Epithelial cell of esophagus (primary cell): Measurements from ENCODE around the gene SLC9A5.

Source experiments
- DNase-seq: peaks from one replicate; pipeline ENCODE4 v3.0.0; 2010; ENCODE audit warnings: low read depth
- H3K4me3 ChIP-seq: 2 replicates; pipeline ENCODE4 v1.5.1; 2011; ENCODE audit warnings: mild to moderate bottlenecking, low read length, control low read depth
- CTCF ChIP-seq: IDR thresholded peaks from 2 replicates; pipeline ENCODE4 v1.5.1; 2011; ENCODE audit warnings: low read depth, mild to moderate bottlenecking, low read length, control low read depth, inconsistent platforms; ENCODE audit not compliant: insufficient read depth; ENCODE audit errors: missing control alignments

SLC9A5 gene

DNA sequence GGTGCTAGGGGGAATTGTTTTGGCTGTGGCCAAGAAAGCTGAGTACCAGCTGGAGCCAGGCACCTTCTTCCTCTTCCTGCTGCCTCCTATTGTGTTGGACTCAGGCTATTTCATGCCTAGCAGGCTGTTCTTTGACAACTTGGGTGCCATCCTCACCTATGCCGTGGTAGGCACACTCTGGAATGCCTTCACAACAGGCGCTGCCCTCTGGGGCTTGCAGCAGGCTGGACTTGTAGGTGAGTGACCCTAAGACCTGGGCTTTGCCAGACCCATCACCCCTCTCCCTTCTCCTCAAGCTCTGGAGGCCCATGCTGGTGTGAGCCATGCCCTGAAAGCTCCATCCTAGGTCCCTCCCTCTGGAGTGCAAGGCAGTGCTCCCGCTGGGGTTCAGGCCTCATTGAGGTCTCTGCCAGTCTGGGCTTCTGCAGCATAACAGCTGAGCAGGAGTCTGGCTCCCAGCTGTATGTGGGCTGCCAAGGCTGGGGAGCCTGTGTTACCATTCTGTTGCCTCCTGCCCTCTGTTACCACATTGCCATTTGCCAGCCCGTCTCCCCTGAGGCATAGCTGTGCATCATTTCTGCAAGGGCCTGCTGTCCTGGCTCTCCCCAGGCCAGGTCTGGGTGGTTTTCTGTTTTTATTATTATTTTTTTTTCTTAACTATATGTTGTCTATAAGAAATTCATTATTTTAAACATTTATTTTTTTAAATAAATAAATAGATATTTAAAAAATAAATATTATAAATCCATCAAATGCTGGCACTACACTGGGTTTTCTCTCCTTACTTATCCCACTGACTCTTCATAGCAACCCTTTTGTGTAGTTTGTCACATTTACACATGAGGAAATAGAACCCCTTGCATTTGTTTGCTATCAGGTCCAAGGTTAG lies 4.1 kb downstream of the SLC9A5 start:
- no peak overlapping the region for H3K4me3 ChIP-seq
- no peak for TF ChIP-seq CTCF
- no peak for DNase-seq

- no peak for DNase-seq
- H3K4me3 ChIP-seq, result no peak overlapping the region
- no peak for TF ChIP-seq CTCF
Observed at GRCh38 chr16:67254801-67255552, 6.2 kb downstream of the SLC9A5 start.

DNA sequence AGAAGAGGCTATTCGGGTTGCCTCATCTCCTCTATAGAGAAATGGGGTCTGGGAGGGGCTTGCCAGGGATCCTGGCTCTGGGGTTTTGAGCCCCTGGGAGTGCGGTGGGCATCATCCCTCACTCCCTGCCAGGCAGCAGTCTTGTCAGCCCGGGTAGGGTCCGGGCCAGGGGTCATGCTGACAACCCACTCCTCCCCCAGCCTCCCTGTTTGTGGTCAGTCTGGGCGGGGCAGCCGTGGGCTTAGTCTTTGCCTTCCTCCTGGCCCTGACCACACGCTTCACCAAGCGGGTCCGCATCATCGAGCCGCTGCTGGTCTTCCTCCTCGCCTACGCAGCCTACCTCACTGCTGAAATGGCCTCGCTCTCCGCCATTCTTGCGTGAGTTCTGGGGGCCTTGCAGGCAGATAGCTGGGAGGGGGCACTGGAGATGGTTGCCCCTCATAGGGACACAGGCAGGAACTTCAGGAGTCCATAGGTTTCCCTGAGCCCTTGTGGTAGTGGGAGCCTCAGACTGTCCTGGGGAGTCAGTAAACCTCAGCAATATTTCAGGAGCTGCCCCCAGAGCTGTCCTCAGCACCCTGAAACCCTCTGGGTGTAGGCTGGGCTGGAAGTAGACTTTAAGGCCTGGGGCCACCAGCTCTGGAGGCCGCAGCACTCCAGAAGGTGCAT lies 6.9 kb downstream of the SLC9A5 start:
- no peak overlapping the region for H3K4me3 ChIP-seq
- no peak for TF ChIP-seq CTCF
- DNase-seq, result no peak

GRCh38 chr16:67256701-67257230 lies 8.0 kb downstream of the SLC9A5 start:
- H3K4me3 ChIP-seq, result no peak overlapping the region
- DNase-seq, result no peak
- no peak for TF ChIP-seq CTCF

DNA sequence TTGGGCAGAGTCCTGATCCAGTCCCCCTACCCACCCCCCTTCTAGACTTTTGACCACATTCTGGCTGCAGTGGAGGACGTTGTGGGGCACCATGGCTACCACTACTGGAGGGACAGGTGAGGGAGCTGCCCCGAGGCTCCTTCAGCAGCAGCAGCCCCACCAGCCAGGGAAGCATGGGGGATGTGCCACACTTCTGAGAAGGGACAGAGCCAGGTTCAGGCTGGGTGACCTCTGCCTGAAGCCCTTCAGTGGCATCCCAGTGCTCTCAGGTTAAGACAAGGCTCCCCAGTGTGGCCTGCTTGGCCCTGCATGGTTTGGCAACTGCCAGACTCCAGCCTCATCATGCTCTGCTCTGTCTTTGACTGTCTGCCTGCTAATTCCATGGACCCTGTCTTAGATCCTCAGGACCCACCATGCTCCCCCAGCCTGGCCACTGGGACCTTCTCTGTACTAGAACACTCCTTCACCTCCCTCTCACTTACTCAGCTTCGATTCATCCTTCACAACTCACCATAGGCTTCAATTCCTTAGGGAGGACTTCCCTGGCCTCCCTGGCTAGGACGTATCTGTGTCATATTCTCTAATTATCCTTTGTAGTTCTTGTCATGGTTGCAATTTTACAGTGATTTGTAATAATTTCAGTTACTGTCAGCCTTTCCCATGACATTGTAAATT lies 8.8 kb downstream of the SLC9A5 start:
- no peak overlapping the region for H3K4me3 ChIP-seq
- no peak for TF ChIP-seq CTCF
- no peak for DNase-seq

DNA sequence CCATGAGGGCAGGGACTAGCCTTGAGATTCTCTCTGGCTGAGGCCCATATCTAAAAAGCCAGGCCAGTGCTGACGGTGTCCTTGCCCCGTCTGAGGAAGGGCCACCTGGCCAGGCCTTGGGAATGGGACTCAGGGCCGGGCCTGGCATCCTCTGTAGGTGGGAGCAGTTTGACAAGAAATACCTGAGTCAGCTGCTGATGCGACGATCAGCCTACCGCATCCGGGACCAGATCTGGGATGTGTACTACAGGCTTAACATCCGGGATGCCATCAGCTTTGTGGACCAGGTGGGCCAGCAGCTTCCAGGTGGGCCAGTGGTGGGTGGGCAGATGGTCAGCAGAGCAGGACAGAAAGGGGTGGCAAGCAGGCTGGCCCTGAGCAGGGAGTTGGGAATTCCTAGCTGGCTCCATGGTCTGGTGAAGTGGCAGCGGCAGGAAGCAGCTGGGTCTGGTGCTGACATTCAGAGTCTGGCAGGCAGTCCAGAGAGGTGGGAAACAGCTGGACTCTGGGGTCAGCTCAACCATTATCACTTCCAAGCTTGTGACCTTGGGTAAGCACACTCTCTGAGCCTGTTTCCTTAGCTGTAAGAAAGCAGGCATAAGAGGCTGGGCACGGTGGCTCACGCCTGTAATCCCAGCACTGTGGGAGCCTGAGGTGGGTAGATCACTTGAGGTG lies 9.5 kb downstream of the SLC9A5 start:
- H3K4me3 ChIP-seq, result no peak overlapping the region
- DNase-seq, result no peak
- no peak for TF ChIP-seq CTCF
